SHP77 treated with DMSO at 0.1 percent for 48 hours (cell line): ENCODE measurements around the gene CCDC106.

Experiments
- DNase-seq: peaks from one replicate; lab custom pipeline; 2025; lab: John Stamatoyannopoulos, UW

CCDC106 gene

GRCh38 chr19:55650602-55651230, 2.7 kb downstream of the CCDC106 start:
- DNase-seq: no peak

- DNase-seq: no peak
These were observed 3.2 kb downstream of the CCDC106 start for GRCh38 chr19:55651236-55651635.

- no peak for DNase-seq
These were observed 4.5 kb downstream of the CCDC106 start for GRCh38 chr19:55652311-55653128.

GRCh38 chr19:55653651-55654322, 5.8 kb downstream of the CCDC106 start:
- peak; percentile 98 for DNase-seq

GRCh38 chr19:55654323-55654867, 6.4 kb downstream of the CCDC106 start:
- peak; percentile 84 for DNase-seq

GRCh38 chr19:55654868-55655647, 7.0 kb downstream of the CCDC106 start, which contains the start of gene U2AF2:
Gene U2AF2 (plus strand): TSS chr19:55655035. CDS start chr19:55655105, 70 bp downstream.
- peak; percentile 37 for DNase-seq

- DNase-seq: no peak
These were observed 7.6 kb downstream of the CCDC106 start for GRCh38 chr19:55655648-55656040.

GRCh38 chr19:55656552-55656951, 8.5 kb downstream of the CCDC106 start:
- no peak for DNase-seq

- no peak for DNase-seq
These were observed 9.2 kb downstream of the CCDC106 start for GRCh38 chr19:55656988-55657747.

GRCh38 chr19:55658846-55659459, 10.9 kb downstream of the CCDC106 start:
- no peak for DNase-seq

- no peak for DNase-seq
These were observed 11.8 kb downstream of the CCDC106 start for GRCh38 chr19:55659822-55660221.

GRCh38 chr19:55660404-55660803, 12.4 kb downstream of the CCDC106 start:
- DNase-seq: no peak

- DNase-seq: no peak
These were observed 13.0 kb downstream of the CCDC106 start for GRCh38 chr19:55660991-55661390.

GRCh38 chr19:55661826-55662225, 13.8 kb downstream of the CCDC106 start:
- DNase-seq: no peak

GRCh38 chr19:55663846-55664536, 16.0 kb downstream of the CCDC106 start:
- DNase-seq: no peak

GRCh38 chr19:55666343-55667005, 18.5 kb downstream of the CCDC106 start:
- DNase-seq: no peak

GRCh38 chr19:55667006-55667381, 19.0 kb downstream of the CCDC106 start:
- no peak for DNase-seq

GRCh38 chr19:55667511-55667910, 19.5 kb downstream of the CCDC106 start:
- DNase-seq: no peak

- DNase-seq: no peak
These were observed 19.9 kb downstream of the CCDC106 start for GRCh38 chr19:55667958-55668357.
